HT1080 (cell line): Measurements from ENCODE around the gene ORC3. TPM values are rescaled to one million over a fixed set of nuclear protein-coding genes. Genes with fewer than 3 reads are reported as not detected.
"Not testable (repeated sequence)": the region's sequence is repeated elsewhere in the genome, so short reads cannot be mapped to it uniquely, and the experiment has no call there.

Source experiments
- DNase-seq: peaks from one replicate; pipeline ENCODE4 v3.0.0-alpha.2; 2015; ENCODE audit warnings: low read depth
- total RNA-seq: library from RNA; depleted of rRNA; stranded (reverse); fragments of >200 nt; shearing (Covaris generic); gene quantifications from 2 replicates; pipeline ENCODE4 v1.2.3, GENCODE V29; 2014

ORC3 gene
- total RNA-seq, 1 experiment from 2014 or later, result 21.5 TPM

DNA sequence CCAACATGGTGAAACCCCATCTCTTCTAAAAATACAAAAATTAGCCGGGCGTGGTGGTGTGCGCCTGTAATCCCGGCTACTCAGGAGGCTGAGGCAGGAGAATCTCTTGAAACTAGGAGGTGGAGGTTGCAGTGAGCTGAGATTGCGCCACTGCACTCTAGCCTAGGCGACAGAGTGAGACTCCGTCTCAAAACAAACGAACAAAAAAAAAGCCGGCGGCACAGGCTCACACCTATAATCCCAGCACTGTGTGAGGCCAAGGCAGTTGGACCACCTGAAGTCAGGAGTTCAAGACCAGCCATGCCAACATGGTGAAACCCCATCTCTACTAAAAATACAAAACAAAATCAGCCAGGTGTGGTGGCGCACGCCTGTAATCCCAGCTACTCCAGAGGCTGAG, 106.9 kb downstream of the ORC3 start:
- not testable (repeated sequence) for DNase-seq

DNA sequence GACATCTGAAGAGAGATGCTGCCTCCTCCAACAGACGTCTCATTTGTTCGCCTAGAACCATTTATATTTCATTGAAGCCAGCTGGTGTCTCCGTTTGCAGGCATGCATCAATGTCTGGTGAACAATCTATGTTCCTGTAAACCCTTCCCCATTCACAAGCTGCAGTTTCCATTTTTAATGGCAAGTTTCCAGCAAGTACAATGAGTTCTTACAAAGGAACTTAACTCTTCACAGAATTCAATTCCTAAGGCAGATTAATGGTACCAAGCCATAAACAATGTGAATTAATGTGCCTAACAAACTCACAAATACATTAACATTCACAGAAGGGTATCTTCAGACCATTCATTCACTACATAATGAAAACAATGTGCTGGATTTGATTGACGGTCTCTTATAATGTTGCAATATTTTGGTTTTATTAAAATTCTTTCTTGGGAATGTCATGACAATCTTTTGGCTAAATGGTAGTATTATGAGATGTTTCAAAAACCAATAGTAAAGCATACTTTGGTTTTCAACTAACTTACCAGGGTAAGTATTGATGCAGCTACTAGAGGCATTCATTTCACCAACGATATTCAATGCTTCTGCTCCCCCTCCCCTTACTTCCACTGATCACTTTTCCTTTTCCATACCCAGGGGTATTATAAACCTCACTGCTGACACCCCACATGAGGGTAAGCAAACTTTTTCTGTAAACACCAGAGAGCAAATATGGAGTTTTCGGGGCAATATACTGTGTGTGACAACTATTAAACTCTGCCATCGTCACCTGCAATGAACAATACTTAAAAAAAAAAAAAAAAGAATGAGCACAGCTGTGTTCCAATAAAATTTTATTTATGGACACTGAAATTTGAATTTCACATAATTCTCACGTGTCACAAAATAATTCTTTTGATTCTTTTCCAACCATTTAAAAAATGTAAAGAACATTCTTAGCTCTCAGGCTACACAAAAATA, 107.9 kb downstream of the ORC3 start:
- no peak for DNase-seq

- DNase-seq, result no peak
These were observed 108.6 kb downstream of the ORC3 start for GRCh38 chr6:87698547-87699006.

GRCh38 chr6:87699576-87699975, 109.6 kb downstream of the ORC3 start:
- no peak for DNase-seq

GRCh38 chr6:87700397-87701343, 110.7 kb downstream of the ORC3 start:
- peak; percentile 84 for DNase-seq

DNA sequence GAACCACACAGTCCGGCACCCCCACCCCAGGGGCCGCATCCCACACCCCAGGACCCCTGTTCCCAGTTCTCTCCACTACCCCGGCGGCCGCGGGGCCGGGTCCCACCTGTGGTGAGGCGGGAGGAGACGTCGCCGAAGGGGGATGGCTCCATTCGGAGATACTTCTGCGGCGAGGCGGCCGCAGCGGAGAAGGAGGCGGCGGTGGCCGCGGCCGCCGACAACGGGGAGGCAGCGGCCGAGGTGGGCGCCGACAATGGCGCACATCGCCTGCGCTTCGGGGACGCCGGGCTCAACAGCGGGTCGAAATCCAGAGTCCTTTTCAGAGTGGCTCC, 111.4 kb downstream of the ORC3 start:
- no peak for DNase-seq

DNA sequence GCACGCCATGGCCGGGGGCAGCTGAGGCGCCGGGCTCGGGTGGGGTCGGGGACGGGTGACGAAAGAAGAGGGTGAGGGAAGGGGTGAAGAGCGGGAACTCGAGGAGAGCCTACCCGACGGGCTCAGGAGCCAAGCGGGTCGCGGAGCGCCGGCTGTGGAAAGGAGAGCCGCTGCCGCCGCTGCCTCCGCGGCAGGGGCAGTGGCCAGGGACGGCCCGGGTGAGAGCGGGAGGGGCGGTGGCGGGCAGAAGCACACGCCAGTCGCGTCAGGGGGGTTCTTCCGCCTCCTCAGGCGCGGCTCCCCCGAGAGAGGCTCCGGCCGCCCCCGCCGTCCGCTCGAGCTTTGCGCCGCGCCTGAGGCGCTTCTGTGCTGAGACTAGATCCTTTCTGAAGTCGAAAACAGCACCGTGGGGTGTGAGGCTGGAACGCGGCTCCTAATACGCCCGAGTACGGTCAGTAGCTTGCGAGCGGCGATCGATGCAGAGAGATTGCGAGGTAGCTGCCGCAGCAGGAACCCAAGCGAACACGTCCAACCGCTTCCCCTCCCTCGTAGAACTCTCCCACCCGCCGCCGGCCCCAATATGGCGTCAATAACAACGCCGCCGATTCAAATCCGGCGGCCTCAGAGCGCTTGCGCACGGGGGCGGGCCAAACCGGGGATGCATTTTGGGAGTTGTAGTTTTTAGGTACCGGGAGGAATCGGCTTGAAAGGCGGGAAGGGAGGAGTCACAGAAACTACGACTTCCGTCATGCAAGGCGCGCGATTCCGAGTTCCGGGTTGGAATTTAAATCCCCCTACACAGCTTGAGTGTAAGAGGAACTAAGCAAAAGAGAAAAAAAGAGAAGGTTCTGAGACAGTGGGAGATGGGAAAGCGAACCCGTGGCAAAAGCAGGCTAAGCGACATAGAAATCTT, 112.0 kb downstream of the ORC3 start, which contains the start of gene AKIRIN2:
TSS of gene AKIRIN2 (minus strand) at position 558 of the 913 bp plus-strand sequence. CDS start at position 9, 549 bp downstream.
- peak; percentile 99 for DNase-seq

DNA sequence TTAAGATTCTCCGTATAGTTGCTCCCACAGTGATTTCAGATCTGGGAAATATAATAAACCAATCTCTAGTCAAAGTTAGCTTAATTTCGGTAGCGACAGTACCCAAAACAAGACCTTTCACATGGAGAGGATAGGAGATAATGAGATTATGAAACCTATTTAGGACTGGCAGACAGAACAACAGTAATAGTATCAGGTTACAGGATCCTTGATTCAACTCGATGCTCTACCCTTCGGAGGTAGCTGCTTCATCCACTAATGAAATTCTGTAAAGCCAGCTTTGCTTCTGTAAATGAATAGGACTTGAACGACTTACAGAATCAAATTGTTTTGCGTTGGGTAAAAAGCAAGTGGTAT, 112.6 kb downstream of the ORC3 start:
- no peak for DNase-seq

GRCh38 chr6:87703039-87703438, 113.1 kb downstream of the ORC3 start:
- DNase-seq, result peak; percentile 40

DNA sequence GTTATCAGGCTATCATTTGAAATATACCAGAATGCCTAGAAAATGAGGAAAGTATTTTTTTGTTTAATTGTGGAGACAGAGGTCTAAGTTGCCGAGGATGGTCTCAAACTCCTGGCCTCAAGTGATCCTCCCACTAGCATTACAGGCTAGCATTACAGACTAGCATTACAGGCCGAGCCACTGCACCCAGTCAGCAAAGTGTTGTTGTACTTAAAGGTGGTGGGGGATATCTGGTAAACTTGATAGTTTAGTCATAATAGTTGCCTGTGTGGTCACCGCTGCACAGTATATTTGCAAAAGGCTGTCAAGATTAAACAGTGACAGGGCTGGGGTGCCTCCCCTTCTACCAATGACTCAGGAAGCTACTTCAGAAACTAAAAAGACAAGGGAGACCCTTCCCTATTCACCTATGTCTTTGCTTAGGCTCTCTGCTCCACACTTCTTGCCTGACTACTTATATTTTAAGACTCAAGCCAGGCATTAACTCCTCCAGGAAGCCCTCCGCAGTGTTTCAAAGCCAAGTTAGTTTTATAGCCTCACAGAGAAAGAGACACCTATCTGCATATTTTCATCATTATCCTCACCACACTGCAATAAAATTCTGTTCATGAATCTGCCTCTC, 115.2 kb downstream of the ORC3 start:
- DNase-seq, result peak; percentile 78

DNA sequence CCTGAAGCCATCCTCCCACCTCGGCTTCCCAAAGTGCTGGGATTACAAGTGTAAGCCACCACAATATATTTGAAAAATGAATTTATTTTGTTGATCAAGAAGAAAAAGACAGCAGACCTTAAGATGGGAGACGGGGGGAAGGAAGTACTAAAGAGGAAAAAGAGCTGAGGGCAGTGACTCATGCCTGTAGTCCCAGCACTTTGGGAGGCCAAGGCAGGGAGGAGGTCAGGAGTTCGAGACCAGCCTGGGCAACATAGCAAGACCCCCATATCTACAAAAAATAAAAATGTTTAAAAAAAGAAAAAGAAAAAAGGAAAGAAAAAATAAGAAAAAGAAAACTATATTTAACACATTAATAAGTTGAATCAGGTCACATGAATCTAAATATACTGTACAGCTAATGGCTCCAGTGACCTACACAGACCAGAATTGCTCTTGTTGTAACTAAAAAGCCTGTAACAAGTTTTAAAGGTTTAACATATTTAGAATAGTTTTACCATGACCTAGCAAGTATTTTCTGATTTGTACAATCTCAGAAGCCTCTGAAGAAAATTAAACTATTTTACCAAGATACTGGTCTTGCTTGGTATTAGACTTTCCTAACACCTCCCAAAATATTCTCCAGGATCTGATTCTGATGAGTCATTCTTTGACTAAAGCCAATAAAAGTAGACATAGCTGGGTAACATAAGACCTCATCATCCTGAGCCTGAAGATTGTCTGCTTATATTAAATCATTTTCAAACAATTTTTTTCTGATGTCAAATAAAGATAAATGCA, 116.4 kb downstream of the ORC3 start:
- peak; percentile 38 for DNase-seq

DNA sequence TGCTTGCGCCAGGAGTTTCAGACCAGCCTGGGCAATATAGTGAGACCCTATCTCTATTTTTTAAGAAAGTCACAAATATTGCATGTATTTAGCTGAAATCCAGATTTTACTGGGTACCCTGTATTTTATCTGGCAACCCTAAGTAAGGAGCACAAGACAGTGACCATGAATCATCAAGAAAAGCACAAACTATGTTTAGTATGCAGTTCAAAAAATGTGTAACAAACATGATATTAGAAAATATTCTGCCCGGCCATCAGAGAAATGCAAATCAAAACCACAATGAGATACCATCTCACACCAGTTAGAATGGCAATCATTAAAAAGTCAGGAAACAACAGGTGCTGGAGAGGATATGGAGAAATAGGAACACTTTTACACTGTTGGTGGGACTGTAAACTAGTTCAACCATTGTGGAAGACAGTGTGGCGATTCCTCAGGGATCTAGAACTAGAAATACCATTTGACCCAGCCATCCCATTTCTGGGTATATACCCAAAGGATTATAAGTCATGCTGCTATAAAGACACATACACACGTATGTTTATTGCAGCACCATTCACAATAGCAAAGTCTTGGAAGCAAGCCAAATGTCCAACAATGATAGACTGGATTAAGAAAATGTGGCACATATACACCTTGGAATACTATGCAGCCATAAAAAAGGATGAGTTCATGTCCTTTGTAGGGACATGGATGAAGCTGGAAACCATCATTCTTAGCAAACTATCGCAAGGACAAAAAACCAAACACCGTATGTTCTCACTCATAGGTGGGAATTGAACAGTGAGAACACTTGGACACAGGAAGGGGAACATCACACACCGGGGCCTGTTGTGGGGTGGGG, 118.9 kb downstream of the ORC3 start:
- not testable (repeated sequence) for DNase-seq

- no peak for DNase-seq
These were observed 120.2 kb downstream of the ORC3 start for GRCh38 chr6:87710090-87710489.

DNA sequence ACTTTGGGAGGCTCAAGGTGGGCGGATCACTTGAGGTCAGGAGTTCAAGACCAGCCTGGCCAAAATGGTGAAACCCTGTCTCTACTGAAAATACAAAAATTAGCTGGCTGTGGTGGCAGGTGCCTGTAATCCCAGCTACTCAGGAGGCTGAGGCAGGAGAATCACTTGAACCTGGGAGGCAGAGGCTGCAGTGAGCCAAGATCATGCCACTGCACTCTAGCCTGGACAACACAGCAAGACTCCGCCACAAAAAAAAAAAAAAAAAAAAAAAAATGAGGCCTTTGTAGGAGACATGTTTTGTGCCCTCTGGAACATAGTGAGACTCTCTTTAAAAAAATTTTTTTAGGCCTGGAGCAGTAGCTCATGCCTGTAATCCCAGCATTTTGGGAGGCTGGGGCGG, 122.8 kb downstream of the ORC3 start:
- DNase-seq, result not testable (repeated sequence)

GRCh38 chr6:87714093-87714842, 124.3 kb downstream of the ORC3 start:
- peak; percentile 97 for DNase-seq
